ENCODE results near the gene SLIT3.
"Not testable (repeated sequence)": the region's sequence is repeated elsewhere in the genome, so short reads cannot be mapped to it uniquely, and the experiment has no call there.

The SLIT3 gene

DNA sequence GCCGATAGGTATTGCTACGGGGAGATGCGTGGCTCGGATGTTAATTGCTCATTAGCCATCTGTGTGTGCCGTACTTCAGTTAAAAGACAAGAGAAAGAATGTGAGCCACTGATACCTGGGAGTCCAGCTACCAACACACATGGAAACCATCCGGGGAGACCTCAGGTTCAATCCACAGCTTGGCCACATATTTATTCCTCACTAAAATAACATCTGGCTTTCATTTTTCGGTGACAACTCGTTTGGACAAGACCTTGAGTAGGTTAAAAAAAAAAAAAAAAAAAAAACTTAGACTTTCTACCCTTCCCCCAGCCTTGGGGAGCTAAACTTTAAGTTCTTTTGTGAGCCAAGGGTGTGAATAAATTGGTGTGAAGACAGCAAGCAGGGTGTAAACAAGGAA is 84.1 kb downstream of the SLIT3 start:
- no peak for DNase-seq

DNA sequence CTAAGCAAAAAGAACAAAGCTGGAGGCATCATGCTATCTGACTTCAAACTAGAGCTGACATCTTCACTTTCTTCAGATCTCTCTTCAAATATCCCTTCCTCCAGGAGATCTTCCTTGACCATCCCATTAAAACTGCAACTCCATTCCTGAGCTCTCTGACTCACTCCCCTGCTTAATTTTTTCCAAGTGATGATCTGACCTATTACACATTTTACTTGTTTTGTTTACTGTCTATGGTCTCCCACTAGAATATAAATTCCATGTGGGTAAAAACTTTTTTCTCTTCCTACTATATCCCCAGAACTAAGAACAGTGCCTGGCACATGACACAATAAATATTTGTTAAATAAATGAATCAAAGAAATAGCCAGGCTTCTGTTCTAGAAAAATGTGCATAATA is 87.5 kb downstream of the SLIT3 start:
- no peak for DNase-seq

DNA sequence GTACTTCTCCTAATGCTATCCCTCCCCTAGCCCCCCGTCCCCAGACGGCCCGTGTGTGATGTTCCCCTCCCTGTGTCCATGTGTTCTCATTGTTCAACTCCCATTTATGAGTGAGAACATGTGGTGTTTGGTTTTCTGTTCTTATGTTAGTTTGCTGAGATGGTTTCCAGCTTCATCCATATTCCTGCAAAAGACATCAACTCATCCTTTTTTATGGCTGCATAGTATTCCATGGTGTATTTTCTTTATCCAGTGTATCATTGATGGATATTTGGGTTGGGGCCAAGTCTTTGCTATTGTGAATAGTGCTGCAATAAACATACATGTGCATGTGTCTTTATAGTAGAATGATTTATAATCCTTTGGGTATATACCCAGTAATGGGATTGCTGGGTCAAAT is 89.2 kb downstream of the SLIT3 start:
- DNase-seq = not testable (repeated sequence)

DNA sequence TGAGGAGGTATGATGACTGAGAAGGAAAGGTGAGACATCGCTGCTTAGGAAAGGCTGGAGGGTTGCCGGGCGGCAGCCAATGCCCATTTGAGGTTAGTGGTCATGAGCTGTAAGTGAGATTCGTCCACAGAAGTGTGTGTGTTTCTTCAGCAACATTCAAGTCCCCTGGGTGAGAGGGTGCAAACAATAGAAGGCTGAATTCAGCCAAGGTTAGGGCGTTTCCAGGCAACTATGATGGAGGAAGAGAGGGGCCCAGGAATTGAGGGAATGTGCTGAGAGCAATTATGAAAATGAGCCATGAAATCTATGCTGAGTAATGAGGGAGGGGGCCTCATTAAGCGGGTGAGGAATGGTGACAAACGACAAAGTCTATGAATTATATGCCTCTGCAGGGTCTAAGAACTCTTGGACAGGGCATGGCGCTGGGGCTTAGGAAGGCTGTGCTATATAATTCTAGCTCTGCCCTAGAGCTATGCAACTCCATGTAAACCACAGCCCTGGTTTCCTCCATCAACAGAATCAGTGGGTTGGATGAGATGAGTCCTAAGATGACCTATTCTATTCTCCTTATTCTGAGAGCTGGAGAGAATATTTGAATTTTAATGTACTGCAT is 96.0 kb downstream of the SLIT3 start:
- DNase-seq = no peak

DNA sequence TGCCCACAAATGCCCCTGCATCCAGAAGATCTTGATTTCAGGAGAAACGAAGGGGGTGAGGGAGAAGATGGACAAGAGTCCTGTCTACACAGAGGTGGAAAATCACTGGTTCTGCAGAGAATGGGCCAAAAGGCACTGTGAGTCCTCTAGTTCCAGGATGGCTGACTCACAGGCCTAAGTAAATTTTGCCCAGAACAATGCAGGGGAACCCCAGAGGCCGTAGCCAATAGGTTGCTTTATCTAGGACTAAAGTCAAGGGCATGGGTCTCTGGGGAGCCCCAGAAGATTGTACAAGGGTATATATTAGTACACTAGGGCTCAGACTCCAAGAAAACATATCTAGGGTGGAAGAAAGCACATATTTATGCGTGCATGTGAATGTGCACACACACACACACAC is 98.0 kb downstream of the SLIT3 start:
- DNase-seq = no peak

DNA sequence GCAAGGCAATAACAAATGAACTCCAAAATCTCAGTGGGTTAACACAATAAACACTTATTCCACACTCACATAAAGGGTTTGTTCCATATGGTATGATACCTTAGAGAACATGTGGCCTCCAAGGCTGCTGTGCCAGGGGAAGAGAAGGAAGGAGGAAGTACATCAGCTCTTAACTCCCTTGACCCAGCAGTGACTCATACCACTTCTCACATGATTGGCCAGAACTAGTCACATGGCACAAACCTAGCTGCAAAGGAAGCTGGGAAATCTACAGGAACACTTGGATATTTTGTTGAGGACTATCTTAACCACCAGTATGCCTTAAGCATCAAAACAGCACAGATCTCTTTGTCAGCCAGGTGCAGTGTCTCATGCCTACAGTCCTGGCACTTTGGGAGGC is 99.3 kb downstream of the SLIT3 start:
- no peak for DNase-seq

DNA sequence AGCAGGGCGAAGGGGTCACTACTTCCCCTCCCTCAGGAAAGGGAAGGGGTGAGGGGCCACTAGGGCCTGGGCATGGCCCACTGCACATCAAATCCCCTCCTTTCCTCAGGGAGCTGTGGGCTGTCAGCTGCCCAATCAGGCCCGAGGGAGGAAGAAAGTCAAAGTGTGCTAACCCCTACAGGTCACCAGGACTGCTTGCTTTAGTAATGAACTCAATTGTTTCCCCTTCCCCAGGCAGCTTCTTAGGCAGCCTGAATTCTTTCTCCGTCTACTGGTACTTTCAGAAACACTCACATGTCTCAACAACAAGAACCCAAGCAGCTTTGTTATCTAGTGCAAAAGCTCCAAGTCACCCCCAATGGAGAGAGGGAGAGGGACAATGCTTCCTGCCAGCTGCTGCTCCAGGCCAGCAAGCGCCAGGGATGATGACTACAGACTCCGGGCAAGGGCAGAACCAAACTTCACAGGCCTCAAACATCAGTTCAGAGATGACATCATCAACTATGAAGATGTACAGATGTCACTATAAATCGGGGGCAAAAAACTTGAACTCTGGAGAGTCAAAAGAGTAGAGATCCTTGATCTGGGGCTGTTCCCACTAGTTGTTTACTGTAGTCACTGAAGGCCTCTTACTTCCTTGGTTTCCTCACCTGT is 100.7 kb downstream of the SLIT3 start:
- DNase-seq = no peak

DNA sequence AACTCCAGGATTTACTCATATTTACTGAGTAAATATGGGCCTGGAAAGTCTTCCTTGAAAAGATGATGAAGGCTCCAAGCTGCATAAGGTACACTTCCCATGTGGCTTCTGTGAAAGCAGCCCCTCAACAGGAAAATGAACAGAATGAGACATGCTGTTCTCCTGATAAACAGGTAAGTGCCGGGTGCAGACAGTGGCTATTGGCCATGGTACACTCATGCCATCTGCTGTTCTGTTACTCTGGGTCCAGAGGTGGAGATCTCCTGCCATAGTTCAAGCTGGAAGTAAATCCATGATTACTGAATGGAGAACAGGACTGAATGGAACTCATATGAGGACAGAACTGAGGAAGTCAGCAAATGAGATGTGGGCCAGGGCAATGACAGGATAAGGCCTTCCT is 103.6 kb downstream of the SLIT3 start:
- no peak for DNase-seq

DNA sequence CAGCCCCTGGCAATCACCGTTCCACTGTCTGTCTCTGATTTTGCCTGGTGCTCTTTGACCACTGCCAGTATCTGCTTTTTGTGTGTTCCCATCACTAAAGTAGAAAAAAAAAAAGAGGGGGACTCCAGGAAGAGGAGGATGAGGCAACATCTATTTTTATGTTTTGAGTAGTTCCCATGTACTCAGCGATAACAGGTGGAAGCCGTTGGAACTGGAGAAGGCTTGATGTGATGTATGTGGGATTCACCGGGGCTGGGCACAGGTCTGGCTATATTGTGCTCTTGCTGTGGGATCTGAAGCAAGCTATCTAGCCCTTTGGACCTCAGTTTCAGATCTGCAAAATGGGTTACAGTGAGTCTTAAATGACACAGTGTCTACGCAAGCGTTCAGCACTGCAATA is 104.9 kb downstream of the SLIT3 start:
- no peak for DNase-seq

DNA sequence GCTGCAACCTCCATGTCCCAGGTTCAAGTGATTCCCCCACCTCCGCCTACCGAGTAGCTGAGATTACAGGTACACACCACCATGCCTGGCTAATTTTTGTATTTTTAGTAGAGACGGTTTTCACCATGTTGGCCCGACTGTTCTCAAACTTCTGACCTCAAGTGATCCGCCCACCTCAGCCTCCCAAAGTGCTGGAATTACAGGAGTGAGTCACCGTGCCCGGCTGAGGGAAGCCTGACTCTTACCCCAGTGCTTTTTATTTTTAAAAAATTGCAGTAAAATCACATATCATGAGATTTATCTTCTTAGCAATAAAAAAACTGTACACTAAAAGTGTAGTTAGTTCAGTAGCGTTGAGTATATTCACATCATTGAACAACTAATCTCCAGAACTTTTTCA is 105.3 kb downstream of the SLIT3 start:
- no peak for DNase-seq

DNA sequence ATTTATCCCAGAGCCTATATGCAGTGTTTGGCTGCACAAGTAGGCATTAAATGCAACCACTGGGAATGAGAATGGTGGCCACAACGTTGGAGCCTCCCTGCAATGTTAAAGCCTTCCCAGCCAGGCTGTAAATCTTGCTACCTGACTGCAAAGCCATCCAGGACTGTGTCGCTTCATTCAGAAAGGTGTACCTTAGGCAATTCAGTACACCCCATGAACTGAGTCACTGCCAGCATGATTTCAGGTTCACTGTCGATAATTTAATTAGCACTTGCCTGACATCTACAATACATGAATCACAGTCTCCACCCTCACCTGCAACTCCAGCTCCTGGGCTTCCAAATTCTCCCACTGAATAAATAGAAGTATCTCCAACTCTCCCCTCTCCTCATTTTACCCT is 108.4 kb downstream of the SLIT3 start:
- no peak for DNase-seq

DNA sequence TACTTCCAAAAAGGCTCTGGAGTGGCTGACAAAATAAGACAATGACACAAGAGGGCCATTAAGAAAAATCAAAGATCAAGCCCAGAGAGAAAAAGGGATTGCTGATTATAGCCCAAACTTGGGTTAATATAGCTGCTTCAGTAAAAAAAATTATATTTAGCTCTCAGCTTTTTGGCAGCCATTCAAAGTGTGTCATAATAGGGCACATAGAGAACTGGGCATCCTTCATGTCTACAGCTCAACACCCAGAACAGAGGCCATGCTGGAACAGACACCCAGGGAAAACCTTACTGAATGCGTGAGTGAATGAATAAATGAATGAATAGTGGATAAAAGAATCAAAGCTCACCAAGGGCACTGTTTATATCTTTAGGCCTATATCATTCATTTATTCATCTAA is 110.1 kb downstream of the SLIT3 start:
- no peak for DNase-seq

DNA sequence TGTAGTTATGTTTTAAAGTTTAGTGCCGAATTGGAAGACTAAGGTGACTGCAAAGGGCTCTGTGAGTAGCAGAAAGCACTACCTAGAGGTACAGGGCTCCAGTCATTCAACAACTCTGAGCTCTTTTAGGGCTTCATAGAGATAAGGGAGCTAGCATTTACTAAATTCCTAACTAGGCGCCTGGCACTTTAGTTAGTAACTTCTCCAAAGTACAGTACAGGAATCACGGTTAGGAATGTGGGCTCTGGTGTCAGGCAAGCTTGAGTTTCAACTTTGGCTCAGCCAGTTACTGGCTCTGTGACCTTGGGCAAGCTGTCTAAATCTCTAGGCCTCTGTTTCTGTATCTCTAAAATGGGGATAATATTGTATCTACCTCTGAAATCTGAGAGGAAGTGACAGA is 115.3 kb downstream of the SLIT3 start:
- no peak for DNase-seq

DNA sequence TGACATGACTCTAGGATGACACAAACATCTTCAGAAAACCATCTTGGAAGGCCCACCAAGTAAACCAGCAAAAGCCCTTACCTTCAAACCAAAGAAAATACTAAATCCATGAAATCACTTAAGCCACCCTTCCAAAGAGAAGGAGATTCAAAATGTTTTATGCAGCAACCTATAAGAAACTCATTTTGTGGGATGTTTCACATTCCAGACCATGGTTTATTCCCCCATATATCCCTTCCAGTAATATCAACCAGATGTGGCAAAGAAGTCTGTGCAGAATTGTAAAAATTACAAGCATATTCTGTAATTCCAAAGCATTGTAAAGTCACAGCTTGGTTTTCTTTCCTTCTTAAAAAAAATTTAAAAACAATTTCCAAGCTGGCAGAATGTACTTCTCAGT is 117.4 kb downstream of the SLIT3 start:
- no peak for DNase-seq

DNA sequence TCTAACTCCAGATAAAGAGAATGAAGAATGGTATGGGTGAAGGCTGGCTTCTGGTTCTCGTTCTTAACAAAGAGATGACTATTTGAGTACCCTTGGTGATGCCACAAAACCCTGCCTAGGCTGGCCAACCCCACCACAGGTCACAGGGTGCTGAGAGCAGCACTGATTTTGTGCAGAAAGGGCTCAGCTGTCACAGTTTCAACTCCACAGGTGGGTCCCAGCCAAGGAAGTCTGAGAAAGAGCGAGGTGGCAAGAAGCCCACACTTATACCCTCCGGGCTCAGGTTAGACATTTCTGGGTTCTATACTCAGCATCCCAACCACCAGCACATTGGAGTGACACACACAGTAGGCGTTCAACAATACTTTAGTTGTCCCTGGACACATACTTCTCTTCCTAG is 118.1 kb downstream of the SLIT3 start:
- DNase-seq = no peak

DNA sequence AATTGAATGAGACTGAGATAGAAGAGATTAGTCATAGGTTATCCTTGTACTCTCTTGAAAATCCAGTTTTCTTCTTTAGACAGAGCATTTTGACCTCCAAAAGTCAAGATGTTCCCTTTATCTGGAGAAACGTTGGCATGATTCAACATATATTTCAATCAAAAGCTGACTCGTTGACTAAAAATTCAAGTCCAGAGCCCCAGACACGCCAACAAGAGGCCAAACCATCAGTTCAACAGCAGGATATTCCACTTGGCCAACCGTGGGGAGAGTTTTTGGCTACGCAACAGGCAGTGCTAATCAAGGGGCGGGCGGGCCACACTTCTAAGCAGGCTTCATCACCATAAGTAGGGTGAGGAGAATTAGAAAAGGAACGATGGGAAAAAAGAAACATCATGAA is 119.1 kb downstream of the SLIT3 start:
- no peak for DNase-seq

DNA sequence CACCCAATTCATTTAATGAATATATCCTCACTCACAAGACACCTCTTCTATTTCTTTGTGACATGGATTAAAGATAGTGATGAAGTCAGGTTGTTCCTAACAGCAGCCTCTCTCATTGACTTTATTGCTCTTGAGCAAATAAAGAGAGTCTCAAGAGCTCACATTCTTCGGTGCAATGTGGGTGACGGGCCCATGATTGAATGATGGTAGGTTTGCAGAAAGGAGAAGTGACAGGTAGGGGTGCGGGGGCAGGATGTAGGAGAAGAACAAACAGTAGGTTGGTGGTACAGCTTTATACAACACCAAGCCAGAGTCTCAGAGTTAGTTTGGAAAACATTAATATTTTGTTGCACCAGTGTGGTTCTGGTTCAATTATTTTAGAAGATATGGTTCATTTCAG is 122.2 kb downstream of the SLIT3 start:
- no peak for DNase-seq

DNA sequence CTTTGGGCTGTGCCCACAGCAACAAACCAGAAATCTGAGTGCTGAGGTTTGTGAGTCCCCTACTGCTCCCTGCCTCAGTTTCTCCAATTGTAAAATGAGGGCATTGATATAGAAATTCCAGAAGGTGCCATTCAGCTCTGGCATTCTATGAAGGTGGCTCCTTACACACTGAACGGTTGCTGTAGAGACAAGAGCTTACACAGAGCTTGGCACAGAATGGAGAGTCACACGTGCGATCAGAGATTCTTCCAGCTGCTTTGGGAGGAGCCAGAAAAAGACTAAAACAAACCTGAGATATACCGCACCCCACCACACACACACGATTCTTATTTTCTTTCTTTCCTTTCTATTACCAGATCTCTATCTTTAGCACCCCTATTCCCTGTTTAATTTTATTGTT is 122.7 kb downstream of the SLIT3 start:
- no peak for DNase-seq

DNA sequence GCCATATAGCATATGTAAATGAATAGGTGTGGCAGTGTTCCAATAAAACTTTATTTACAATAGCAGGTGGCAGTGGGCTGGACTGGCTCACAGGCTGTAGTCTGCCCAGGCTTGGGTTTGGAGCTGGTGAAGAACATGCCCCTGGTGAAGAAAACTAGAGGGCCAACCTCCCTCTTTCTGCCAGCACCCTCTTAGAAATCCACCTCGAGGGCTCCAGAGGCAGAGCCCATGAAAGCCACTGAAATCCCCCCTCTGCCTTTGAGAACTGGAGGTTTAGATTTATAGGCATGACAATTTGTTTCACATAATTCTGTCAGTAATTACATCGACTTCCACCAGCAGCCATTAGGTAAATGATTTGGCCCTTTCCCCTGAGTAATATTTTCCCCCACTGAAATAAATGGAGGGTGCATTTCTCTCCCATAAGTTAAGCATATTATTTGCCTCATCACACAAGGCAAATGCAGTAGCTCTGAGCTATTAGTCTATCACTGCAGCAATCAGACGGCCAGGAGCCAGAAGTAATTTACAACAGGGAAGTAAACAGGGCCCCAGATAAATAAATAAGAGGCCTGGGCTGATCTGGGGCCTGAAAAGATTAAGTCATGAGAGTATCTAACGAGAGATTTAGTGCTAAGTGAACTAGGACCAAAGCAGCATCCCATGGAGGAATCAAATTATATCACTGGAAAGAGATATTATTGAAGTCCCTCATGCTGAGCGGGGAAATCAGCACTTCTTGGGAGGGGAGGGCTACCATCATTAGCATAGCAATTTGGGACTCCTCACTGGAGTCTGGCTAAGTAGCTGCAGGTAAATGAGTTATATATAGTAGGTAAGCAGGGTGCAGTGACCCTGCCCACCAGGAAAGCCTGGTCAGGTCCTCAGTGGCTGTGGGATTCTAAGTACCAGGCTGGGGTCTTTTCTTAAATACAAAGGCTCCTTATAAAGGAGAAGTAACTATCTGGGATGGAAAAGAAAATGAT is 123.9 kb downstream of the SLIT3 start:
- DNase-seq = no peak

DNA sequence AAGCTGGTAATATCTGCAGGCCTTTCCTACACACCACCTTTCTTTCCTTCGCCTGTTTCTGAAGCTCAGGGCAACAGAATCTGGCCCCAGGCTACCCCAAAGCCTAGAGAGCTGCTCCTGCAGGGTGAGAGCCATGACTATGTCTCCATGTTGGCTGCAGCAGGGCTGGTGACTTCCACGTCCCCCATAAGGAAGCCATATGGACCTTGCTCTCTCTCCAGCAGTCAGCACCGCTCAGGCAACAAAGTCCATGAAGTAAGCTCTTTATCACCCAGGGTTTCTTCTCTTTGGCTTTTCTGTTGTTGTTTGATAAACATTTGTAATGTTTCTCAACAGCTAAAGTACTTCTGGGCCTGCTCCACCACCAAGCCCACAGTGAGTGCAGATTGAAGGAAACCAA is 125.2 kb downstream of the SLIT3 start:
- no peak for DNase-seq

DNA sequence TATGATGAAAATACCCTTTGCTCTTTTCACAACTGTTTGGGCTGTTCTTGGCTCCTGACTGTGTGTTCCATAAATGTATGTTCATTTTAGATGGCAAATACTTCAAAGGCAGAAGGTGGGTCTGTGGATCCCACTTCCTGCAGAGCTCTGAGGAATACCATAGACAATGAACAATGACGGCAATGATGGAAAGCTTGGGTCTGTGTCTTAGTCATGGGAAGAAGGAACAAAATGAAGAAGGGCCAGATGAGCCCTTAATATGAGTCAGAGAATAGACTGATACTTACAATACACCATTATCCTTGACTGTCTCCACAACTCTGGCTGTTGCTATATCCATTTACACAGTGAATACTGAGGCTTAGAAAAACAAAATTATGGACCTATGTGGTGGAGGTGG is 126.0 kb downstream of the SLIT3 start:
- no peak for DNase-seq

DNA sequence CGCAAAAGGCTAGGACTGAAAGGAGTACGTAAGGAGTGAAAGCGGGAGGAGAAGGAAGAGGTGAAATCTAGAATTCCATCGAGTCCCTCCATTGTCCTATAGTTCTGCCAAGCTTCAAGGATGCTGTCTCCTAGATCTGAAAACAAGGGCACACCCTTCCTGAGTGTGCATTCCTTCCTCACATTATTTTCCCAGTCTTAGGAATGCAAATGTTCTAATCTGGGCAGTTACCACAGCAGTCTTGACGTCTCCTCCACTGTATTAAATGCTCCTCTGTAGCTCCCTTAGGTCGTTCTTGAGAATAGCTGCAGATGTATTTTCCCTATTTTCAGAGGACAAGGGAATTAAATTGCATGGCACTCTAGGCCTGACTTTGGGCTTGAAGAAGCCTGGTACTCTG is 127.6 kb downstream of the SLIT3 start:
- DNase-seq = no peak

DNA sequence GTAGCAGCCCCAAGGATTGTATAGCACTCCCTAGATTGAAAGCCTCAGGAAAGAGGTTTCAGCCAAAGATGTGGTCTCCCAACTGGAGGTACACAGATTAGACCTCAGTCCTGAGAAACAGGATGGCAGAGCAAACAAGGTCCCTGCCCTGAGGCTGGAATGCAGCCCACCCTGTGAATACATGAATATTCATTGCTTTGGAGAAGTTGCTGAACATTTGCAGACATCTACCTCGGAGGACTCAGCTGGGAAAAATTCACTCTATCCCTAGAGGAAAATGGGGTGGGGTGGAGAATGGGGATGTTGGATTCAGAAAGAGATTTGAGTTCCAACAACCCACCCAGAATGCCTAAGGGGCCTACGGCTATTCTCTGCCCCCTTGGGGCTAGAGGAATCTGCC is 129.4 kb downstream of the SLIT3 start:
- DNase-seq = no peak

DNA sequence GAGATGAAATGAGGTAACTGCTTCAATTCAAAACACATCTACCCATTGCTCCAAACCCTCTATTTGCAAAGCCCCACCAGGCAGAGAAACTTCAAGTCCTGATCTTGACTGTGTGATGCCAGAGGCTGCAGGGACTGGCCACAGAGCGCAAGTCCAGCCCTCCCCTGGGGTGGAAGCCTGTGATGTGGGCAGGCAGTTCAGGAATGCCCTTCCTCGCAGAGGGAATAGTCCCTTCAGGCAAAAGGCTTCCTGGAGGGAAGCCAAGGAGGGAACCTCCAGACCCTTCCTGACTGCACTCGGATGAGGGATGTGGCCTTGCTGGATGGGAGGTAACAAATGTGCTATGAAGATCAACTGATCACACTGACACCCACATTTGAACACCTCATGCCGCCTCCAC is 131.2 kb downstream of the SLIT3 start:
- no peak for DNase-seq
